Measurements from ENCODE around the gene TEAD1.

GRCh38 chr11:12864316-12865156 is 190.3 kb downstream of the TEAD1 start:
- TF ChIP-seq CTCF (IDR thresholded peaks at IDR 0.05; ENCODE audit: low read length) (no peak), EZH2 (optimal IDR thresholded peaks at IDR 0.05; ENCODE audit: low read depth, low read length) (no peak)
